Sciatic nerve (tissue), 2 donors: Measurements from ENCODE around the gene C19orf38. TPM values are rescaled to one million over a fixed set of nuclear protein-coding genes. Genes with fewer than 3 reads are reported as not detected.
A peak's percentile ranks its signal among the peaks of the same experiment; 100 is the strongest.
"Not testable (repeated sequence)": the region's sequence is repeated elsewhere in the genome, so short reads cannot be mapped to it uniquely, and the experiment has no call there.

Source experiments
- ATAC-seq: fragments of 200-7000 bp; cut with Tn5 transposase; one replicate; pipeline ENCODE4 v1.9.1; 2020; ENCODE audit warnings: mild to moderate bottlenecking, moderate library complexity
- DNase-seq: peaks from one replicate; pipeline ENCODE4 v3.0.0-alpha.2; 2020; ENCODE audit warnings: low spot score
- intact Hi-C: fragments of 100-400 bp; cut with DNase I; formaldehyde crosslinking; loops from one replicate; pipeline ENCODE4 v1.14.2; 2022
- total RNA-seq: library from RNA; stranded (reverse); fragmentation: NEBNext Ultra II Directional; extraction: Animal tissue kit (Norgen Biotek cat#: 25700); gene quantifications from one replicate; pipeline ENCODE4 v1.2.1, GENCODE V29; 2021
- donor health status: DM: no; HTN: no; CAD: no.
- donor health status: DM: no; HTN: no; CAD: no.

Gene C19orf38
- total RNA-seq, 1 donor from 2014 or later, result 2.7 TPM

GRCh38 chr19:10819124-10820060 is 28.8 kb upstream of the C19orf38 start:
- DNase-seq, result no peak
- no peak for ATAC-seq
- intact Hi-C loops, result no loop called here

- no peak for DNase-seq
- no peak for ATAC-seq
- intact Hi-C loops, result no loop called here
Measured at GRCh38 chr19:10820173-10820572, 28.0 kb upstream of the C19orf38 start.

GRCh38 chr19:10823690-10824089 is 24.5 kb upstream of the C19orf38 start:
- intact Hi-C loops, result no loop called here
- ATAC-seq, result no peak
- no peak for DNase-seq

DNA sequence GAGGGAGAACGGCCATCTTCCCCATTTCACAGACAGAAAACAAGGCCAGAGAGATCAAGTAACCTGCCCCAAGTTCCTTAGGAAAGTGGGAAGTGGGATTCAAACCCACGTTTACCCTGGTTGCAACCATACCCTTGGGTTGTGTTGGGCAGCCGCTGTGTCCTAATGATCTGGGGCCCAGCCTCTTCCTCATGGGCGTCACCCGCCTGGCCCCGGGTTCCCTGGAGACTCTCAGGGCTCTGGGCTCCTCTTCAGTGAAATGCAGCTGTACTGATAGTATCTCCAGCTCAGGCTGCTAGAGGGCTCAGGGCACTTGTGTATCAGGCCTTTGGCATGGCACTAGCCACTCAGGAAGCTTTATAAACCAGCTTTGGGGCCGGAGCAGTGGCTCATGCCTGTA is 22.0 kb upstream of the C19orf38 start:
- intact Hi-C loops, result no loop called here
- ATAC-seq (no peak), DNase-seq (no peak)

- ATAC-seq (no peak), DNase-seq (no peak)
- intact Hi-C loops, result no loop called here
Measured at GRCh38 chr19:10826846-10827245, 21.4 kb upstream of the C19orf38 start.

GRCh38 chr19:10828981-10829821 is 19.0 kb upstream of the C19orf38 start:
- DNase-seq, result no peak
- no peak for ATAC-seq
- intact Hi-C loops, result no loop called here

DNA sequence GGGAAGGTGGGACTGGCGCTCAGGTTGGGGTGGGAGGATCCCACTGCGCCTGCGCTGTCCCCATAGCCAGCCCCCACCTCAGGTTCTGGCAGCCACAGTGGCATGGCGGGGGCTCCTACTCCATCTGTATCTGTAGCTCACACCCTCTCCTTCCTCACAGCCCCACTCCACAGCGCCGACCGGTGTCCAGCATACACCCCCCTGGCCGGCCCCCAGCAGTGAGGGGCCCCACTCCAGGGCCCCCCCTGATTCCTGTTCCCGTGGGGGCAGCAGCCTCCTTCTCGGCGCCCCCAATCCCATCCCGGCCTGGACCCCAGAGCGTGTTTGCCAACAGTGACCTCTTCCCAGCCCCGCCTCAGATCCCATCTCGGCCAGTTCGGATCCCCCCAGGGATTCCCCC is 18.2 kb upstream of the C19orf38 start:
- intact Hi-C loops, result no loop called here
- no peak for ATAC-seq
- DNase-seq, result no peak

DNA sequence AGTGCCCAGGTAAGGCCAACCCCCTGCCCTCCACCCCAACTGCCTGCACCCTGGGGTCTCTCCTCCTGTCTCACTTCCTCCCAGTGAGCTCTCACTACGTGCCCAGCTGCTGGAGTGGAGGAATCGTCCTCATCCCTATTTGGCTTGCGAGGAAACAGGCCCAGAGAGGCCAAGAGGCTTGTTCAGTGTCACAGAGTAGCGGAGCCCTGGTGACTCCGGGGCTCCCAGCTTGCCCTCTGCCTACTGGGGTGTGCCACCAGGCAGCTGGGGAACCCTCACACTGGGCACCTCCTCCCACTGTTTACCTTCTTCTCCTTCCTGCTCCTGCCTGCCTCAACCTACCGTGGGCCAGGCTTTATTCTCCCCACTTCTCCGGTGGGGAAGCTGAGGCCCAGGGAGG is 17.8 kb upstream of the C19orf38 start:
- DNase-seq (no peak), ATAC-seq (no peak)
- intact Hi-C loops, result no loop called here

DNA sequence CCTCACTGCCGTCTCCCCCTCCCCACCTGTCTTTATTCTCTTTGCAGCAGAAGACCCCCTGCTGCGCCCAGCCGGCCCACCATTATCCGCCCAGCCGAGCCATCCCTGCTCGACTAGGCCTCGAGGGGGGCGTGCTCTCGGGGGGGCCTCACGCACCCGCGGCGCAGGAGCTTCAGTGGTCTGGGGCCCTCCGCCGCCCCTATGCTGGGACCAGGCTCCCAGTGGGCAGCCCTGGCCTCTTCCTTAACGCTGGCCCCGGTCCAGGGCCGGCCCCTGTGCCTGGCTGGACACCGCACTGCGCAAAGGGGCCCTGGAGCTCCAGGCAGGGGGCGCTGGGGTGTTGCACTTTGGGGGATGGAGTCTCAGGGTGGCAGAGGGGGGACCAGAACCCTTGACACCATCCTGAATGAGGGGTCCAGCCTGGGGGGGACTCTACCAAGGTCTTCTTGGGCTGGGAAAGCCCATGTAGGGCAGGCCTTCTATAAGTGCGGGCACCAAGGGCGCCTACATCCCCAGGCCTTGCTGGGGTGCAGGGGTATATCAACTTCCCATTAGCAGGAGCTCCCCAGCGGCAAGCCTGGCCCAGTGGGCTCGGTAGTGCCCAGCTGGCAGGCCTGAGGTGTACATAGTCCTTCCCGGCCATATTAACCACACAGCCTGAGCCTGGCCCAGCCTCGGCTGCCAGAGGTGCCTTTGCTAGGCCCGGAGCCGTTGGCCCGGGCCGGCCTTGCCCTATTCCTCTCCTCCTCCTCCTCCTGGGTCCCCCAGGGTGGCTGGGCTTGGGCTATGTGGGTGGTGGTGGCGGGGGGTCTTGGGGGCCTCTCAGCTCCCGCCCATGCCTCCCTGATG is 17.1 kb upstream of the C19orf38 start:
- intact Hi-C loops, result no loop called here
- DNase-seq, result no peak
- ATAC-seq, result no peak

GRCh38 chr19:10831987-10832938 is 16.0 kb upstream of the C19orf38 start:
- ATAC-seq (no peak), DNase-seq (no peak)
- intact Hi-C loops, result no loop called here

GRCh38 chr19:10832939-10833296 is 15.3 kb upstream of the C19orf38 start:
- DNase-seq, result no peak

DNA sequence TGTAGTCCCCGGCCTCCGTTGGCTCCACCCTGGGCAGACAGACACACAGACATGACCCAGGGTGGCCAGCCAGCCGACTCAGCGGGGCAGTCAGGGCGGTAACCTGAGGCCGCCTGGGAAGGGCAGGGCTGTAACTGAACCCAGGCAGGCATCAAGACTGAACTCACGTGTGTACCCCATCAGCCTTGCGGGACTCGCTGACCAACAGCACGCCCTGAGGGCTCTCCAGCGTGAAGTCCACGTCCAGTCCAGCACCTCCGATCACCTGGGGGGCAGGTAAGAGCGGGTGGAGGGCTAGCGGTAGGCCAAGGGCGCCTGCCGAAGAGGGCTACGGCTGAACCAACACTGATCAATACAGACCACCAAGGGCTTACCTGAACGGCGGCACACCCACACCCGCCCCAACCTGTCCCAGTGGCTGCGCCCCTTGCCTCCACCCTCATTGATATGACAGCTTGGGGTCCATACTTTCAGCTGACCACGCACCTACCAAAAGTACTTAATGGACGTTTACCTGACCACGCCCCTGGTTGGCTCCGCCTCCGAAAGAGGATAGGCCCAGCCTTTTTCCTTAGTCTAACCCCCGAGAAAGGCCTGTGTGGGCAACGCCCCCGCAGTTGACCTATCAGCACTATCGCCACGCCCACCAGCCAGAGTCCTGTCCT is 13.0 kb upstream of the C19orf38 start:
- DNase-seq, result no peak
- intact Hi-C loops, result no loop called here
- peak; percentile 1 for ATAC-seq

More at GRCh38 chr19:10832939-10833296, 15.3 kb upstream of the C19orf38 start:
- intact Hi-C loops, result no loop called here
- ATAC-seq, result no peak

- ATAC-seq (peak; percentile 96), DNase-seq (peak; percentile 100)
- intact Hi-C loops, result no loop called here
Measured at GRCh38 chr19:10835754-10836478, 12.3 kb upstream of the C19orf38 start, which contains the start of gene TMED1. TSS of gene TMED1 (minus strand) at chr19:10836212. CDS start at chr19:10836191, 21 bp downstream.

- ATAC-seq (peak; percentile 68), DNase-seq (peak; percentile 90)
- intact Hi-C loops, result no loop called here
Measured at GRCh38 chr19:10836479-10837330, 11.5 kb upstream of the C19orf38 start.

- DNase-seq, ATAC-seq, intact Hi-C loops: not testable (repeated sequence)
Measured at GRCh38 chr19:10837649-10838048, 10.6 kb upstream of the C19orf38 start.

GRCh38 chr19:10838377-10838776 is 9.8 kb upstream of the C19orf38 start:
- no peak for DNase-seq

More at GRCh38 chr19:10838377-10838776, 9.8 kb upstream of the C19orf38 start:
- intact Hi-C loops, result no loop called here
- ATAC-seq, result no peak
